ENCODE measurements around the gene SLC29A2.

Gene SLC29A2

GRCh38 chr11:66340596-66341501, 30.7 kb downstream of the SLC29A2 start:
- TF ChIP-seq, protein P1, sequence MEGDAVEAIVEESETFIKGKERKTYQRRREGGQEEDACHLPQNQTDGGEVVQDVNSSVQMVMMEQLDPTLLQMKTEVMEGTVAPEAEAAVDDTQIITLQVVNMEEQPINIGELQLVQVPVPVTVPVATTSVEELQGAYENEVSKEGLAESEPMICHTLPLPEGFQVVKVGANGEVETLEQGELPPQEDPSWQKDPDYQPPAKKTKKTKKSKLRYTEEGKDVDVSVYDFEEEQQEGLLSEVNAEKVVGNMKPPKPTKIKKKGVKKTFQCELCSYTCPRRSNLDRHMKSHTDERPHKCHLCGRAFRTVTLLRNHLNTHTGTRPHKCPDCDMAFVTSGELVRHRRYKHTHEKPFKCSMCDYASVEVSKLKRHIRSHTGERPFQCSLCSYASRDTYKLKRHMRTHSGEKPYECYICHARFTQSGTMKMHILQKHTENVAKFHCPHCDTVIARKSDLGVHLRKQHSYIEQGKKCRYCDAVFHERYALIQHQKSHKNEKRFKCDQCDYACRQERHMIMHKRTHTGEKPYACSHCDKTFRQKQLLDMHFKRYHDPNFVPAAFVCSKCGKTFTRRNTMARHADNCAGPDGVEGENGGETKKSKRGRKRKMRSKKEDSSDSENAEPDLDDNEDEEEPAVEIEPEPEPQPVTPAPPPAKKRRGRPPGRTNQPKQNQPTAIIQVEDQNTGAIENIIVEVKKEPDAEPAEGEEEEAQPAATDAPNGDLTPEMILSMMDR (IDR thresholded peaks at IDR 0.05) = no peak

- TF ChIP-seq, protein P1 (IDR thresholded peaks at IDR 0.05) = no peak
Measured at GRCh38 chr11:66339686-66340483, 31.7 kb downstream of the SLC29A2 start.

- TF ChIP-seq, protein P1 (IDR thresholded peaks at IDR 0.05) = no peak
Measured at GRCh38 chr11:66339162-66339675, 32.3 kb downstream of the SLC29A2 start.

DNA sequence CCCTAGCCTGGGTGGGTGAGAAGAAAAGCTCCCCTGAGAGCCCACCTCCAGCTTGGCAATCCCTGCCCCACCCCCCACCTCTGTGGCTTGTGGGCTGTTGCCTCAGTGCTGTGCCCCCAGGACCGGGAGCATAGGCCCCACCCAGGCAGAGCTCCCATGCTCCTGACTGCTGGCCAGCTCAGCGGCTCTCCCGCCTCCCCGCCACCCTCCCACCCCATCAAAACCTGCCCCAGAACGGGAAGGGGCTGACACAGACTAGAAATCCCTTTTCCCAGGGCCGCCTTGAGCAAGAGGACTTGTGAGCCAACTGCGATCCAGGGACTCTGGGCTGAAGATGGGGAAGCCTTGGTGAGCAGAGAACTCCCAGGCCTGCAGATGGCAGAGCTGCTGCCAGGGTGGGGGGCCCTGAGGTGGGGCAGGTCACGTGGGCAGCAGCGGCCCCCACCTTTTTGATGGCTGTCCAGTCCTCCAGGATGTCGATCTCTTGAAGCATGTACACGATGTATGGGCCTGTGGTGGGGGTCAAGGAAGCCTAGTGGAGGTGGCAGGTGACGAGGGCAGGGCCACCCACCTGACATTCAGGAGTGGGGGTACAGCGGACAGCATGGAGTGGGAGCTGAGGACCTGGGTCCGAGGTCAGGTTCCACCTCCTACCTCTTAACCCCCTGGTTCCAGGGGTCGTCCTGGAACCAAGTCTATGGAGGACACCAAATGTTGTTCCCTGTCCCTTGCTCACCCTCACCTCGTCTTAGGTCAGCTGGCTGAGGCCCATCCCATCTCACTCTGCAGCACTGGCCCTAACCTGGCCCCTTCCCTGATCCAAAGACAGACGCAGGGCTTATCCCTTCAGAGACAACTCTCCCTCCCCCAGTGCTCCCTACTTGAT, 33.0 kb downstream of the SLC29A2 start:
- TF ChIP-seq, protein P1 (IDR thresholded peaks at IDR 0.05) = no peak

DNA sequence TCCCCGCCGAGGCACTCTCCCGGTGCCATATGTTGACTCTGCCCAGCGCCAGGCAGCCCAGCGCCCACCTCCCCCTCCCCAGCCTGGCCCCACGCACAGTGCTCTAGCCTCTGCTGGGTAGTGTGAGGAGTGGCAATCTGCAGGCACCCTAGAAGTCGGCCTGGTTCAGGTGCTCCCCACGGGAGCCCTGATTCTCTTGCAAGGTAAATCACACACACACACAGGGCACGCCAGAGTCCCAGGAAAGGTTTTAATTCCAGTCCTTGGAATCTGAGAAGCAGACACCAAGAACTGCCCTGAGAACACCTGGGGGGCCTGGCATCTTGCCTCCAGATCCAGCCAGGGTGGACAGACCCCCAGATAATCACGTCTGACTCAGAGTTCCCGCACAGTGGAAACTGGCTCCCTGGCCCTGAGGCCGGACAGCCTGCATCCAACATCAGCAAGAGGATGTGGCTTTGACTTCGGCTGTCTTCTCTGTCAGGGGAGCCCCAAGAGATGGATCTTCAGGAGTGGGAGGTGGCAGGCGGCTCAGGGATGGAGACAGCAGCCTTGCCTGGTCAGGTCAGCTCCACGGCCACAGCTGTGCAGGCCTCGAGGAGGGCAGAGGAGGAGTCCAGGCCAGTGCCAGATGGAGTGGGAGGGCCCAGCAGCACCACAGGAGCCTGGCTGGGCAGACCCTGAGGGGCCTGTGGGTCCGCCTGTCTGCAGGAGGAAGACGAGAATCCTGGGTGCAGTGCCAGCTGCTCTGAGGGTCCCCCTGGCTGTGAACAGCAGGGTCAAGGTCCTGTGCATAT, 34.3 kb downstream of the SLC29A2 start:
- TF ChIP-seq, protein P1 (IDR thresholded peaks at IDR 0.05) = no peak

GRCh38 chr11:66336234-66337102, 35.1 kb downstream of the SLC29A2 start, which contains the start of gene RIN1:
RIN1 (minus strand) TSS chr11:66336434; CDS start chr11:66336402, 32 bp downstream.
- TF ChIP-seq, protein P1 (IDR thresholded peaks at IDR 0.05) = peak; percentile 41; the same call in 1 of the 2 replicates

Measured in LNCAP (cell line).